ENCODE measurements around the gene ZNF639.
A peak's percentile ranks its signal among the peaks of the same experiment; 100 is the strongest.

Gene ZNF639

DNA sequence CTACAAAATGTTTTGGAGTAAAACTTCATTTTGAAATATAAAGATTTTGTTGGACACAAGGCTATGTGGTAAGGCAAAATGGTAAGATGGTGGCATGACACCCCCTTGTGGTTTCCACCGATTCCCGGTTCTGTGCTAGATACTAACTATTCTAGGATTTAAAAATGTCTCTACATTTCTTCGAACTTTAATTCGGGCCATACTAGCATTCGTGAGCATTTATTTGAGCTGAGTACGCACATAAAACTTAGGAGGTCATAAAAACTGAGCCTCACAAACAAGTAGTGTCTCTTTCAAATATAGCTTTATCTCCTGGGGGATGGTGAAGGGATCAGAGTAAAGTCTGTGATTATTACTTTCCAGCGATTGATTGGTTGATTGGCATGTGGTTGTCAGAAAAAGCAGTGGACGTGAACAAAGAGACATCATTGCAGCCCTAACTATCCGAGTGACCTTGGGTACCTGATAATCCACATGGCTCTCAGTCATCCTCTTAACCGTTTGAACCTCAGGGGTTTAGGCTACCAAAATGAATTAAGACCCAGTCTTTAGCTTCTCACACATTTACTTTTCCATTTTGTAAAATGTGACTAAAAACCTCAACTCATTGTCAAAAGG is 1.1 kb upstream of the ZNF639 start:
- no peak for DNase-seq

DNA sequence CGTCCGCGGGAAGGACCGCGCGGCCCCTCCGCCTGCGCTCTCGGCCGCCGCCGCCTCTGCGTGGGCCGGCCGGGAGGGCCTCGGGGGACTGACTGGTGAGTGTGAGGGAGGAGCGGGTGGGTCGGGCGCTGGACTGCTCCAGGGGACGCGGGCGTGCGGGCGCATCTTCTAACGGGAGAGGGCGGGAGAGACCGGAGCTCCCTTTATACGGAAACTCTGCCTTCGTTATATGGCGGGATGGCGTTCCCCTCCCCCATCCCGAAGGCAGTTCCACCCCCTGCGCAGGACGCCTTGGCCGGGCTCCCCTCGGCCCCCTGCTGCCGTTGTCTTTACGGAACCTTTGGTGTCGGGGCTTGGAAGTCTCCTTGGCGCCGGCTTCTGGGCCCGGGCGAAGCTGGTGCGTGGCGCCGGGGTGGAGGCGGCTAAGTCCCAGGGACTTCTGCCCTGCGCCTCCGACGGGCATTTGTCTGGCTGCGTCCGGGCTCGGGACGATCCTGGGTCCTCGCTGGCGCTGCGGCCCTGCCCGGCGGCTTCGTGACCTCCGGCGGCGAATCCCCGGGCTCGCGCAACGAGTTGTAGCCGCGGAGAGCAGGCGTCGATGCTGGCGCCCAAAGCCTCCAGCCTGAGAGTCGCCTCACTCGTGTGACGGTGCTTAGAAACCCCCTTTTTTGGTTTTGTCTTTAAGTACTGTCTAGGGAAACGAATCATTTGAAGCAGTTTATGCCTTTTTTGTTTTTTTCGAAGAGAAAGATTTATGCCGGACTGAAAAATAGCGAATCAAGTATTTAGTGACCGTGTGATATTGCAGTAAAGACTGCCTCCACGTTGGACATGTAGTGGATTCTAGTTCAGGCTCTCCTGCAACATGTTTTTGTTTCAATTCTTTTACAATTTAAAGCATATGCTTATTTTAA is 623 bp downstream of the ZNF639 start:
- DNase-seq, result no peak

DNA sequence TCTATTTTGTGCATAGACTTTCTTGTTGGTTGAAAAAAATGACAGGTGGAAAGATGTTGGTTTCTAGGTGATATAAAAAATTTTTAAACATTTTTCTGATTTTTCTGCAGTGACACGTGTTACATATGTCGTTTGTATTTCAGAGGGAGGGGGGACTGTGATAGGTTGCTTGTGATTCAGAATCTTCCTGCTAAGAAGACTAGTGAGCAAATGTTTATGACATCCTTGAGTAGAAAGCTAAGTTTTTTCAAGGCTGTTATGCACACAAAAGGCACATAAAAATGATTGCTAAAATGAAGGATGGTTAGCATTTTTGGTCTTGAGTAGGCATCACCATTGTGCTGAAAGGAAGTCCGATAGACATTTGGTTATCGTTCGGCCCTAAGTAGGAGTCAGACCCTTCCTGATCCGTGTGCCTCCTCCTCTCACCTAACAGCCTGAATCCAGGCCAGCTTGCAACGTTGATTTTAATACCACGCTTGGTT is 1.5 kb downstream of the ZNF639 start:
- no peak for DNase-seq

DNA sequence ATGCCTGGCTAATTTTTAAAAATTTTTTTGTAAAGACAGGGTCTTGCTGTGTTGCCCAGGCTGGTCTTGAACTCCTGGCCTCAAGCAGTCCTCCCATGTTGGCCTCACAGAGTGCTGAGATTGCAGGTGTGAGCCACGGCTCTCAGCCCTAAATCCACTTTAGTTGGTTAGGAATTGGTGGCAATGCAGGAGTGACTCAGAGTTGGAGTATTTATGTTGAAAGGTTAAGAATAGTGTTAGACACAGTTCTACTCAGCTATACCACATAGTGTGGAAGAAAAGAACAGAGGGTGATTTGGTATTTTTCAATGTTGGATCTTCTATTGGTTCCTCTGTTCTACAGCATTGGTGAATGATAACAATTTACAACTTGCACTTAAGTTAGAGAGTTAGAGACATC is 7.6 kb downstream of the ZNF639 start:
- no peak for DNase-seq

DNA sequence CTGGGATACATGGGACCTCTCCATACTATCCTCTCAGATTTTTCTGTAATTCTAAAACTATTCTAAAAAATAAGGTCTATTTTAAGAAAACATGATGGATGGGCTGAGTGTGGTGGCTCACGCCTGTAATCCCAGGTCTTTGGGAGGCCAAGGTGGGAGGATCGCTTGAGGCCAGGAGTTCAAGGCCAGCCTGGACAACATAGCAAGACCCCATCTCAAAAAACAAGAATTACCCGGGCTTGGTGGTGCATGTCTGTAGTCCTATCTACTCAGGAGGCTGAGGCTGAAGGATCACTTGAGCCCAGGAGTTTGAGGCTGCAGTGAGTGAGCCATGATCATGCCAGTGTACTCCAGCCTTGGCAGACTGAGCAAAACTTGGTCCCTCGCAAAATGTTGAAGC is 9.4 kb downstream of the ZNF639 start:
- DNase-seq, result no peak

DNA sequence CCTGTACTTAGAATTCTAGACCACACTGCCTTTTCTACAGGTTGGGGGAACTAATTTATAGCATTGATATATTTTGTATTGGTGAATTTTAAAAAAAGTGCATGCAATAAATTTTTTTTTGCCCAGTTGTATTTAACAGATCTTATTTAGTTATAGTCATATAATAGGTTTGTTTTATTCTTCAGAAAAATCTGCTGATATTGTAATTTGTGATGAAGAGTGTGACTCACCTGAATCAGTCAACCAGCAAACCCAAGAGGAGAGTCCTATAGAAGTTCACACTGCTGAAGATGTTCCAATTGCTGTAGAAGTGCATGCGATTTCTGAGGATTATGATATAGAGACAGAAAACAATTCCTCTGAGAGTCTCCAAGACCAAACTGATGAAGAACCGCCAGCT is 10.3 kb downstream of the ZNF639 start:
- DNase-seq, result no peak

DNA sequence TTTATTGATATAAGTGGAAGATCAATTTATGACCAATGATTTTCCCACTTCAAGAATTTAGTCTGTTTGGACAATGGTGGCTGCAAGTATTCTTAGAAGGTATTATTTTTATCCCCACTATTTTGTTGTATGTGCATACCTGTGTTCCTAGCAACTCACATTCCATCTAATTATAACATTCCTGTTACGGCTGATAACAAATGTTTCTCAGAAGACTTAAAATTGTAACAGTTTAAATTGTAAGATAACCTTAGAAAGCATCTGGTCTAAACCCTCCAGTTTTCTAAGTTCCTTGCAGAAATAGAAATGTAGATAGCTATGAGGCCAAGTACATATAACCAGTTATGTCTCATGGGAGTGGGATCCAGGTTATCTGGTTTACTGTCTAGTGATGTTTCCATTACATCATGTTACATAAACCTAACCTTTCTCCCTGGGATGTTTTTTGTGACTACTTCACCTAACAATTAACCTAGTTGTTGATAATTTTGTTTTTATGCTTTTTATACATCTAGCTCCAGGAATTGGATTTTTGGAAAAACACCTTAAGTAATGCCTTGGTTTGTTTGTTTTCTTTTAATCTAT is 13.6 kb downstream of the ZNF639 start:
- no peak for DNase-seq

DNA sequence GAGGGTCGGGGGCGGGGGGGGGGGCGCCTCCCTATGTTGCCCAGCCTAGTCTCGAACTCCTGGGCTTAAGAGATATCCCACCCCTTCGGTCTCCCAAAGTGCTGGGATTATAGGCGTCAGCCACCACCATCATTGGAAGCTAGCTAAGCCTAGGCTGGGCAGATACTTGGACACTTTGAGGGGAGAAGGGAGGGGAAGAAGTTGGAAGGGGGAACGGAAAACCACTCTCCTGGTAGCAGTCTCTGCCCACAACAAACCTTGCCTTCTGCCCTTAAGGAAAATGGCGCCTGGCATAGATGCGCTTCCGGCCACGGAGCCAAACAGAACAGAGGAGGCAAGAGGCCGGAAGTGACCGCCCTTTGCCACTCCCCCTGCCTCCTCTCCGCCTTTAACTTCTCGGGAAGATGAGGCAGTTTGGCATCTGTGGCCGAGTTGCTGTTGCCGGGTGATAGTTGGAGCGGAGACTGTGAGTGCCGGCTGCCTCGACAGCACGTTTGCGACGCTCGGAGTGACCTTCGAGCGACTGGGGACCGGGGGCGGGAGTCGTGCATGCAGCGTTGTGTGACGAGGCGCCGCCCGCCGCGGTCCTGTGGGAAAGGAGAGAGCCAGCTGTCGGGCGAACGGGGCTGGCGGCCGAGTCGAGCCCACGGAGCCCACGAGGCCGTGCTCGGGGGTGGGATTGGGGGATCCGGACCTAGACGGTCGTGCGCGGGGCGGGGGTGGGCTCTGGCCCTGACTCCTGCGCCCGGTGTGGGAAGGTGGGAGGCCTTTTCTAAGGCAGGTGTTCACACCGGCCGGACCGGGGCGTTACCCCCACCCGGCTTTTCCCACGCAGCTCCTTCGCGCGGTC is 24.7 kb downstream of the ZNF639 start, which contains the start of gene MFN1:
TSS of gene MFN1 (plus strand) at position 365 of the 850 bp plus-strand sequence. CDS start 1,143 bp downstream, outside the sequence.
- peak; percentile 92 for DNase-seq

DNA sequence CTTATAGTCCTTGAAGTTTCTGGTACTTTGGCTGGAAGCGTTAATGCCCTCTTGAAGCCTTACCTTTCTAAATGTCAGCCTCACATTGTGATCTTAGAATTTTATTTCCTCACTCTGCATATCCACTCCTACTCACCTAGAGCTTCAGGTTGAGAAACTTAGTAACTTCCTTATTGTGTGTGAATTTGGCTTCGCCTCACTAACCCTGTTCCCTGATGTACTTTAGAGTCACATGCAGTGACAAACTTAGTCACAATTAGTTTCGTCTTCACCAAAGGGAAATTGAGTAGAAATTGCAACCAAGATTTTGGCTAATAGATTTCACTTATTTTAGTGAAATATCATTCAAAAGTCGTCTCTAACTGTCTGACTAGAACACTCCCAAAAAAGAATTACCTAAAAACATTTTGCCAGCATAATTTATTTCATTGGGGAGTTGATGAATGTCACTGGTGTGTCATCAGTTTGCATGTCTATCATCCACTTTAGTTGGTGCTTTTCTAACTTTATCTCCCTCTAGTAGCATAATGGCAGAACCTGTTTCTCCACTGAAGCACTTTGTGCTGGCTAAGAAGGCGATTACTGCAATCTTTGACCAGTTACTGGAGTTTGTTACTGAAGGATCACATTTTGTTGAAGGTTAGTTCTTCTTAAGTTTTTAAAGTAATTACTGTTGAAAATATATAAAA is 25.6 kb downstream of the ZNF639 start:
- DNase-seq, result no peak

DNA sequence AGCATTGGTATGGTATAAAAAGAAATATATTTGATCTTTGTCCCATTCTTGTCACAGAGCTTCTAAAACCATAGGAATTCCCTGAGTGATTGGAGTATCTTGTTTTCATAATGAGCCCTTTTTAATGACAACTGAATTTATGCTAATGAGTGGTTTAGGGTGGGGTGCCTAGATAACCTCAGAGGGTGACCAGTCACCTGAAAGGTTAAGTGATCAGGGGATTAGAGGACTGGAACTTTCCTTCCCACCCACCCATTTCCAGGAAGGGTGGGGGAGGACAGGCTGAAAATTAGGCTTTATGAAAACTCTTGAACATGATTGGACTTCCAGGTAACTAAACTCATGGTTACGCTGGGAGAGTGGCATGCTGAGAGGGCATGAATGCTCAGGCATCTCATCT is 33.2 kb downstream of the ZNF639 start:
- no peak for DNase-seq

DNA sequence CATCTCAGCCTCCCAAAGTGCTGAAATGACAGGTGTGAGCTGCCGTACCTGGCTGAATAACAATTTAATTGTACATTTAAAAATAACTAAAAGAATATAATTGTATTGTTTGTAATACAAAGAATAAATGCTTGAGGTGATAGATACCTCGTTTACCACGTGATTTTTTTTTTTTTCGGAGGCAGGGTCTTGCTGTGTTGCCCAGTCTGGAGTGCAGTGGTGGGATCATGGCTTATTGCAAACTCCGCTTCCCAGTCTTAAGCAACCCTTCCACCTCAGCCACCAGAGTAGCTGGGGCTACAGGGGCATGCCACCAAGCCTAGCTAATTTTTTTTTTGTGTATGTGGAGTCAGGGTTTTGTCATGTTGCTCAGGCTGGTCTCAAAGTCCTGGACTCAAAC is 40.5 kb downstream of the ZNF639 start:
- no peak for DNase-seq

DNA sequence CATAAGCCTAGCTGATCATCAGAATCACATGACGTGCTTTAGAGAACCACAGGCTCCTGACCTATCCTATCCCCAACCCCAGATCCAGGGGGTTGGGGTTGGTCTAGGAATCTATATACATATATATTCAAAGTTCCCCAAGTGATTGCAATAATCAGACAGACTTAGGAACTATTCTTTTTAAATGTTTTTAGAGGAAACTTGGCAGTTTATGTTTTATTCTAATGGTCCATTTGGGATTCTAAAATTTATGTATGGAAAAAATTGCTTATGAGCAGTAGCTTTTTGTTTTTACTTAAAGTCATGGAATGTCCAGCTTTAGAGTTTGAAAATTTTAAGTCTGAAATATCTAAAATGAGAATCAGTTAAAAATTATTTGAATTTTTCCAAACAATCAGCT is 46.8 kb downstream of the ZNF639 start:
- no peak for DNase-seq

DNA sequence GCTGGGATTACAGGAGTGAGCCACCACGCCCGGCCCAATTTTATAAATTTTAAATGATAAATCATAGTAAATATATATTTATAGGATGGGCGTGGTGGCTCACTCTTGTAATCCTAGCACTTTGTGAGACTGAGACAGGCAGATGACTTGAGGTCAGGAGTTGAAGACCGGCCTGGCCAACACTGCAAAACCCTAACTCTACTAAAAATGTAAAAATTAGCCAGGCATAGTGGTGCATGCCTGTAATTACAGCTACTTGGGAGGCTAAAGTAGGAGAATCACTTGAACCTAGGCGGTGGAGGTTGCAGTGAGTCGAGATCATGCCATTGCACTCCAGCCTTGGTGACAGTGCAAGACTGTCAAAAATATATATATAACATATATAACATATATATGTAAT is 51.1 kb downstream of the ZNF639 start:
- DNase-seq, result no peak

DNA sequence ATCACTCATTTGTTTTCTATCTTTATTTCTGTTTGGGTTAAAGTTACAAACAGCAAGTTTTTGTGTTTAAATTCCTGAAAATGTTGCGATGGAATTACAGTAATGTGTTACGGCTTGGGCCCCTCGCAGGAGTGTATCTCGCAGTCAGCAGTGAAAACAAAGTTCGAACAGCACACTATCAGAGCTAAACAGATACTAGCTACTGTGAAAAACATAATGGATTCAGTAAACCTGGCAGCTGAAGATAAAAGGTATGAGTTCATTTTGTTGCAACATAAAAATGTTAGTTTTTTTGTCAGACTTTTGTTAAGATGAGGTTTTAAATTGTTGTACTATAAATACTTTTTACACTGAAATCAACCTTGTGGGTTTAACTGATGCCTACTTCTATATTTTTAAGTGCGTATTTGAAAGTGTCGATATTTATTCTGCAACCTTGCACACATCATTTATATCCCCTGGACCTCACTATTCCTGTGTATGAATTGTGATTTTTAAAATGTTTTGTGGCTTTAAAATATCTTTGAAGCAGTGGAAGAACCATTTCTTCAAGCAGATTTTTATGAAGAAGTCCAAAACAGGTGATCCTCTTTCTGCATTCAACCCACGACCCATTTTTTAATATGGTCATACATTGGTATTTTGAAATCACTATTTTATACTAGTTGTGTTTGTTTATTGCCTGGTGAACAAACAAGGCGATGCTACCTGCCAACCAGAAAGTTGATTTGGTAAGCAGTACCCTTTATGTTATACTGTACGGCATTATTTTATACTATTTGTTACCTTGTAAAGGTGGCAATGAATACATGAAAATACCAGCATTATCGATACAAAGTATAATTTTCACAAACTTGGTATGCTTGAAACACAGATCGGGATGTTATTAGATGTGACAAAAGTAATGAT is 52.5 kb downstream of the ZNF639 start:
- no peak for DNase-seq

DNA sequence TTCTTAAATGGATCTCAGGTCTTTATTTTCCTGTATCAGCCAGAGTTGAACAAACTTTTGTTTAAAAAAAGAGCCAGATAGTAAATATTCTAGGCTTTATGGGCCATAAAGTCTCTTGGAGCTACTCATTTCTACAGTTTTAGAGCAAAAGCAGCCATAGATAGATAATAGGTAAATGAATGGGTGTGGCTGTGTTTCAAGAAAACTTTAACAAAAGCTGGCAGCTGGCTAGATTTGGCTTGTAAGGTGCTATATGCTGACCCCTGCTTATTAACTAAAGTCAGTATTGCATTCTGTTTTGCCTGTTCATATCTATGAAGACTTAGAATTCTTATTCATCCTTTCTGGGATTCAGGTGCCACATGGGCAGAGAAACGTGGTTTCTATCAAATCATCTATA is 53.6 kb downstream of the ZNF639 start:
- DNase-seq, result no peak
